Prostate gland (tissue), 2 donors: ENCODE results near the gene LRRC8E. TPM values are rescaled to one million over a fixed set of nuclear protein-coding genes. Genes with fewer than 3 reads are reported as not detected.

Experiments
- DNase-seq: peaks from one replicate; pipeline ENCODE4 v3.0.0-alpha.2; 2019; ENCODE audit warnings: low spot score
- H3K27ac ChIP-seq, 2 donors: fragments of 200-600 bp; sonication (generic); 2 replicates each; pipeline ENCODE4 v1.5.1; 2017 to 2019
- H3K27me3 ChIP-seq: fragments of 200-600 bp; sonication (generic); replicated peaks from 2 replicates; pipeline ENCODE4 v1.5.1; 2019; ENCODE audit not compliant: insufficient read depth
- H3K36me3 ChIP-seq, 2 donors: fragments of 200-600 bp; sonication (generic); 1 replicate in 1 of 2; 2 replicates in 1 of 2; pipeline versions ENCODE4 v1.5.1 to v1.8.1; 2017 to 2019
- H3K4me1 ChIP-seq: fragments of 200-600 bp; sonication (generic); replicated peaks from 2 replicates; pipeline ENCODE4 v1.5.1; 2019
- H3K4me3 ChIP-seq, 2 donors: fragments of 200-600 bp; sonication (generic); 2 replicates each; pipeline ENCODE4 v1.5.1; 2017 to 2019
- H3K9me3 ChIP-seq: fragments of 200-600 bp; sonication (generic); 2 replicates; pipeline ENCODE4 v1.5.1; 2017
- CTCF ChIP-seq, 4 experiments: fragments of 200-600 bp in 2 of 4; fragments of 450-650 bp in 2 of 4; sonication (generic) in 2 of 4; IDR thresholded peaks; 1 replicate in 3 of 4; 2 replicates in 1 of 4; pipeline ENCODE4 v1.5.1; 2016 to 2019; ENCODE audit warnings: antibody characterized with exemption in 4 of 4, mild to moderate bottlenecking in 2 of 4, moderate library complexity in 2 of 4
- POLR2A ChIP-seq: fragments of 450-650 bp; IDR thresholded peaks from one replicate; pipeline ENCODE4 v1.6.1; 2016; ENCODE audit warnings: antibody characterized with exemption, mild to moderate bottlenecking
- POLR2AphosphoS5 ChIP-seq: sonication (generic); formaldehyde crosslinking; IDR thresholded peaks from one replicate; pipeline ENCODE4 v1.6.1; 2017; ENCODE audit warnings: antibody characterized with exemption
- WGBS: methylation state at CpG from one replicate; pipeline ENCODE4 v1.1.5; 2018; 5-methylcytosine and 5-hydroxymethylcytosine counted together
- intact Hi-C: fragments of 100-400 bp; cut with DNase I; formaldehyde crosslinking; loops from one replicate; pipeline ENCODE4 v1.14.2; 2022
- total RNA-seq, 2 donors: library from RNA; depleted of rRNA; stranded (reverse); fragments of >200 nt; gene quantifications; one replicate each; pipeline ENCODE4 v1.1.0, GENCODE V29; 2016

LRRC8E gene
- total RNA-seq, 2 donors from 2014 or later = 4.8 to 11.7 TPM

GRCh38 chr19:7869910-7870511 lies 18.3 kb upstream of the LRRC8E start:
- Histone ChIP-seq H3K4me1 (no peaks in the 10 kb centered on the region), H3K27ac (peak overlapping the region; percentile 81 to 82), H3K36me3 (no peaks in the 10 kb centered on the region), H3K9me3 (no peaks in the 10 kb centered on the region), H3K27me3 (no peaks in the 10 kb centered on the region), H3K4me3 (peak overlapping the region; percentile 34 to 39)
- 35% methylated on average over 30 of the region's 30 CpGs for WGBS
- intact Hi-C loops = no loop called here
- TF ChIP-seq CTCF (IDR thresholded peaks at IDR 0.05) = no peak
- no peak for TF ChIP-seq POLR2AphosphoS5
- TF ChIP-seq POLR2A = no peak
- DNase-seq = no peak

GRCh38 chr19:7870571-7871436 lies 17.5 kb upstream of the LRRC8E start:
- intact Hi-C loops = no loop called here
- Histone ChIP-seq H3K9me3 (no peaks in the 10 kb centered on the region), H3K27me3 (no peaks in the 10 kb centered on the region), H3K4me3 (no peak overlapping the region), H3K27ac (peak overlapping the region; percentile 60 to 63), H3K4me1 (no peaks in the 10 kb centered on the region), H3K36me3 (no peaks in the 10 kb centered on the region)
- 63% methylated on average over 11 of the region's 11 CpGs for WGBS
- TF ChIP-seq POLR2AphosphoS5 (no peak), POLR2A (no peak), CTCF (IDR thresholded peaks at IDR 0.05) (no peak)
- no peak for DNase-seq

- H3K4me1 ChIP-seq = no peaks in the 10 kb centered on the region
- peak overlapping the region; percentile 60 to 63 for H3K27ac ChIP-seq
- WGBS = 10% methylated on average over 33 of the region's 33 CpGs
- peak; percentile 95 for DNase-seq
- intact Hi-C loops = no loop called here
- no peak overlapping the region for H3K4me3 ChIP-seq
- no peaks in the 10 kb centered on the region for H3K36me3 ChIP-seq
- H3K9me3 ChIP-seq = no peaks in the 10 kb centered on the region
- no peaks in the 10 kb centered on the region for H3K27me3 ChIP-seq
- TF ChIP-seq POLR2AphosphoS5 (peak; percentile 14), CTCF (IDR thresholded peaks at IDR 0.05) (no peak), POLR2A (peak; percentile 4)
Measured at GRCh38 chr19:7871437-7872305, 16.6 kb upstream of the LRRC8E start.

- Histone ChIP-seq H3K4me3 (no peak overlapping the region), H3K36me3 (no peaks in the 10 kb centered on the region), H3K4me1 (no peaks in the 10 kb centered on the region), H3K9me3 (no peaks in the 10 kb centered on the region), H3K27ac (no peak overlapping the region), H3K27me3 (no peaks in the 10 kb centered on the region)
- WGBS = 68% methylated on average over 30 of the region's 47 CpGs
- TF ChIP-seq CTCF (IDR thresholded peaks at IDR 0.05) (no peak), POLR2AphosphoS5 (no peak), POLR2A (no peak)
- DNase-seq = no peak
- intact Hi-C loops = no loop called here
Measured at GRCh38 chr19:7872306-7873204, 15.8 kb upstream of the LRRC8E start.
